NT2/D1 (cell line): ENCODE results near the gene LRRK1.

ENCODE experiments used
- YY1 ChIP-seq: IDR thresholded peaks from 2 replicates; pipeline ENCODE4 v1.6.1; 2011; ENCODE audit not compliant: insufficient read length, insufficient read depth
- ZNF274 ChIP-seq: IDR thresholded peaks from 2 replicates; pipeline ENCODE4 v1.6.1; 2011; ENCODE audit warnings: mild to moderate bottlenecking, low read depth, low read length

DNA sequence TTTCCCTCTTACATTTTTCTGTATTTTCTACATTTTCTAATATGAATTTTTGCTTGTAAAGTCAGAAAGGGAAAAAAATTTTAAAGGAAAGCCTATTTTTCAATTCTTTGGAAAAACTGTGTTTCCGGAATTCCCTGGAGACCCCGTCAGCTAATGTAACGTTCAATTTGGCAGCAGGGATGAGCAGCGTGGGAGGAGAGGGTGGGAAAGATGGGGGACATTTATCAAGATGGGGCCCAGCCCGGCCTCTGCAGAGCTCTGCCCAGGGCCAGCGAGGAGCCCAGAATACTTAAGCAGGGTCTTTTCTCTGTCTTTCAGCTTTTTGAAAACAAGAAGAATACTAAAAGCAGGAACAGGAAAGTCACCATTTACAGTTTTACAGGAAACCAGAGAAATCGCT, 129.0 kb downstream of the LRRK1 start:
- TF ChIP-seq ZNF274 = no peak
- no peak for TF ChIP-seq YY1
